ENCODE data around the gene TMEM273.

Gene TMEM273

GRCh38 chr10:49174926-49175500 lies 13.2 kb downstream of the TMEM273 start:
- no peak for DNase-seq

- DNase-seq: no peak
Observed at GRCh38 chr10:49174261-49174925, 13.8 kb downstream of the TMEM273 start.

- no peak for DNase-seq
Observed at GRCh38 chr10:49173853-49174252, 14.3 kb downstream of the TMEM273 start.

GRCh38 chr10:49173201-49173772 lies 14.9 kb downstream of the TMEM273 start:
- no peak for DNase-seq

GRCh38 chr10:49172777-49173132 lies 15.4 kb downstream of the TMEM273 start:
- DNase-seq: no peak

GRCh38 chr10:49172061-49172776 lies 16.0 kb downstream of the TMEM273 start:
- no peak for DNase-seq

GRCh38 chr10:49171326-49172060 lies 16.7 kb downstream of the TMEM273 start:
- DNase-seq: no peak

GRCh38 chr10:49170632-49171325 lies 17.4 kb downstream of the TMEM273 start:
- DNase-seq: no peak

GRCh38 chr10:49169776-49170175 lies 18.4 kb downstream of the TMEM273 start:
- DNase-seq: no peak

- DNase-seq: no peak
Observed at GRCh38 chr10:49168831-49169500, 19.2 kb downstream of the TMEM273 start.

- DNase-seq: no peak
Observed at GRCh38 chr10:49168171-49168540, 20.0 kb downstream of the TMEM273 start.

GRCh38 chr10:49167425-49168170 lies 20.6 kb downstream of the TMEM273 start:
- no peak for DNase-seq

- no peak for DNase-seq
Observed at GRCh38 chr10:49166484-49167400, 21.4 kb downstream of the TMEM273 start.

- DNase-seq: no peak
Observed at GRCh38 chr10:49165821-49166483, 22.2 kb downstream of the TMEM273 start.

GRCh38 chr10:49165259-49165658 lies 22.9 kb downstream of the TMEM273 start:
- DNase-seq: no peak

- no peak for DNase-seq
Observed at GRCh38 chr10:49164559-49165188, 23.5 kb downstream of the TMEM273 start.

GRCh38 chr10:49163741-49164140 lies 24.4 kb downstream of the TMEM273 start:
- no peak for DNase-seq

GRCh38 chr10:49162761-49163310 lies 25.4 kb downstream of the TMEM273 start:
- DNase-seq: no peak

GRCh38 chr10:49162063-49162462 lies 26.1 kb downstream of the TMEM273 start:
- no peak for DNase-seq
